Thoracic aorta (tissue), 2 donors: ENCODE data around the gene BDNF. TPM values are rescaled to one million over a fixed set of nuclear protein-coding genes. Genes with fewer than 3 reads are reported as not detected.

ENCODE experiments used
- ATAC-seq: fragments of 150-250 bp; one replicate; pipeline ENCODE4 v1.8.0; 2017; ENCODE audit warnings: low read depth; ENCODE audit not compliant: insufficient number of reproducible peaks, low FRiP score
- DNase-seq: peaks from one replicate; pipeline ENCODE4 v3.0.0-alpha.2; 2020; ENCODE audit warnings: low spot score
- H3K27ac ChIP-seq, 2 donors: fragments of 200-600 bp; sonication (generic); 1 replicate in 1 of 2; 2 replicates in 1 of 2; pipeline ENCODE4 v1.5.1; 2016; ENCODE audit warnings: mild to moderate bottlenecking in 2 of 2, moderate library complexity in 2 of 2
- H3K27me3 ChIP-seq: fragments of 200-600 bp; sonication (generic); replicated peaks from 2 replicates; pipeline ENCODE4 v1.6.0; 2016; ENCODE audit warnings: mild to moderate bottlenecking; ENCODE audit not compliant: insufficient read depth
- H3K36me3 ChIP-seq: fragments of 200-600 bp; sonication (generic); one replicate; pipeline ENCODE4 v1.5.1; 2016
- H3K4me1 ChIP-seq, 2 donors: fragments of 200-600 bp; sonication (generic); 1 replicate in 1 of 2; 2 replicates in 1 of 2; pipeline versions ENCODE4 v1.5.1 to v1.6.0; 2016; ENCODE audit warnings: low read depth in 2 of 2, mild to moderate bottlenecking in 1 of 2; ENCODE audit not compliant: control insufficient read depth in 1 of 2
- H3K4me3 ChIP-seq: fragments of 200-600 bp; sonication (generic); 2 replicates; pipeline ENCODE4 v1.5.1; 2016; ENCODE audit warnings: mild to moderate bottlenecking
- H3K9me3 ChIP-seq: fragments of 200-600 bp; sonication (generic); 2 replicates; pipeline ENCODE4 v1.5.1; 2016
- total RNA-seq, 2 donors: library from RNA; depleted of rRNA; stranded (reverse); fragments of >200 nt; gene quantifications; one replicate each; pipeline versions ENCODE4 v1.1.0 to v1.2.3, GENCODE V29; 2016
- TF ChIP-seq, protein P1 (sequence below): fragments of 200-600 bp; sonication (generic); IDR thresholded peaks from one replicate; pipeline ENCODE4 v1.5.1; 2019; ENCODE audit warnings: antibody characterized with exemption

Gene BDNF
- total RNA-seq, 2 donors from 2014 or later = 0.42 to 4.7 TPM

DNA sequence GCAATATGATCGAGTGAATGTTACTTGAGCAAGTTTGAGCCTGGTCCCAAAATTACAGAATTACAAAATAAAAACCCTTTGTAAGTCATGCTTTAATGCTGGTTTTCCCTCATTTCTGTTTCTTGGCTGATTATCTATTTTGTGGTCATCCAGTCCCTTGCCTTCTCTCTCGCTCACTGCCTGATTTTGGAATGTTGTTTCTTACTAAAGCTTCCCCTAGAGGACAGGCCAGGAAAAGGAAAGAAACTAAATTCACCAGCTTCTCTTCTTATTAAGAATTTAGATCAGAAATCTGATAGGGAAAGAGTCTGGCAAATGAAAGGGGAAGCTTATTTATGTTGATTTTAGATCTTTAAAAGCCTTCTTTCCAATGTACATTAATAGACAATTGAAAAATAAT lies 16.6 kb upstream of the BDNF start:
- Histone ChIP-seq H3K36me3 (no peaks in the 10 kb centered on the region), H3K9me3 (no peaks in the 10 kb centered on the region), H3K27me3 (peaks cover 8% of the 10 kb centered on the region), H3K4me3 (no peak overlapping the region), H3K27ac (no peak overlapping the region), H3K4me1 (peaks cover 4 to 7% of the 10 kb centered on the region in 2 donors)
- ATAC-seq (no peak), DNase-seq (no peak)
- TF ChIP-seq, protein P1, sequence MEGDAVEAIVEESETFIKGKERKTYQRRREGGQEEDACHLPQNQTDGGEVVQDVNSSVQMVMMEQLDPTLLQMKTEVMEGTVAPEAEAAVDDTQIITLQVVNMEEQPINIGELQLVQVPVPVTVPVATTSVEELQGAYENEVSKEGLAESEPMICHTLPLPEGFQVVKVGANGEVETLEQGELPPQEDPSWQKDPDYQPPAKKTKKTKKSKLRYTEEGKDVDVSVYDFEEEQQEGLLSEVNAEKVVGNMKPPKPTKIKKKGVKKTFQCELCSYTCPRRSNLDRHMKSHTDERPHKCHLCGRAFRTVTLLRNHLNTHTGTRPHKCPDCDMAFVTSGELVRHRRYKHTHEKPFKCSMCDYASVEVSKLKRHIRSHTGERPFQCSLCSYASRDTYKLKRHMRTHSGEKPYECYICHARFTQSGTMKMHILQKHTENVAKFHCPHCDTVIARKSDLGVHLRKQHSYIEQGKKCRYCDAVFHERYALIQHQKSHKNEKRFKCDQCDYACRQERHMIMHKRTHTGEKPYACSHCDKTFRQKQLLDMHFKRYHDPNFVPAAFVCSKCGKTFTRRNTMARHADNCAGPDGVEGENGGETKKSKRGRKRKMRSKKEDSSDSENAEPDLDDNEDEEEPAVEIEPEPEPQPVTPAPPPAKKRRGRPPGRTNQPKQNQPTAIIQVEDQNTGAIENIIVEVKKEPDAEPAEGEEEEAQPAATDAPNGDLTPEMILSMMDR = no peak

DNA sequence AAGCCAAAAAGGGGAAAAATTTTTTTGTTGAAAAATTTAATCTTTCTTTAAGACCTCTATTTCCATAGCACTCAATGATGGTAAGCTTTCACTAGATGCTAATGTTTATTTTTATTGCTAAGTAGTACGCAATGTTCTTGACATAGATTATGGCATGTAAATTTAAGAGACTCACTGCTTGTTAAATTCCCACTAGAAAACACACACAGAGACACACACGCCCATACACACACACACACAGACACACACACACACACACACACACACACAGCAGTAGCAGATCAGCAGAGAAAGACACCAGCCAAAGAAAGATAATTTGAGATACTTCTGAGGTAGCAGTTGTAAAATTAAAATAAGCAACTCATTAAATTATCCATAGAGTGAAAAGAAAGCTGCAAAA lies 16.0 kb upstream of the BDNF start:
- Histone ChIP-seq H3K27ac (no peak overlapping the region), H3K9me3 (no peaks in the 10 kb centered on the region), H3K27me3 (peaks cover 2% of the 10 kb centered on the region), H3K36me3 (no peaks in the 10 kb centered on the region), H3K4me3 (no peak overlapping the region), H3K4me1 (peaks cover 2 to 5% of the 10 kb centered on the region in 2 donors)
- TF ChIP-seq, protein P1 = no peak
- ATAC-seq (no peak), DNase-seq (no peak)

DNA sequence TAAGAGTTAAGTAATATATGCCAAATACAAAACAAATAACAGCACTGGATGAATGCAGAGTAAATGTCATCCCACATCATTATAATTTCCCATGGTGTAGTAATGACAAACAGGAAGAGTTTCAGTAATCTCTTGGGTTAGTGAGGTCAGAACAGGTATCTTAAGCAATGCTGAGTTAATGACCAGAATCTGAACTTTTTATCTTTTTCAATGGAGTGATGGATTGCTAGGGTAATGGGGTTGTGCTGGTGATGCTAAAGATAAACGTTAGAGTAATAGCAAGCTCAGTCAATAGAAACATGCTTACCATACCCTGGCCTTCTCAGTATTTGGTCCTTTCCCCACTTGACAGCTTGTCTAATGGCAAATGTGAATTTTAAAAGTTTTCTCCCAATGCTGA lies 11.5 kb upstream of the BDNF start:
- ATAC-seq (no peak), DNase-seq (no peak)
- Histone ChIP-seq H3K36me3 (no peaks in the 10 kb centered on the region), H3K27ac (no peak overlapping the region), H3K27me3 (no peaks in the 10 kb centered on the region), H3K4me3 (no peak overlapping the region), H3K4me1 (no peaks in the 10 kb centered on the region), H3K9me3 (no peaks in the 10 kb centered on the region)
- TF ChIP-seq, protein P1 = no peak

DNA sequence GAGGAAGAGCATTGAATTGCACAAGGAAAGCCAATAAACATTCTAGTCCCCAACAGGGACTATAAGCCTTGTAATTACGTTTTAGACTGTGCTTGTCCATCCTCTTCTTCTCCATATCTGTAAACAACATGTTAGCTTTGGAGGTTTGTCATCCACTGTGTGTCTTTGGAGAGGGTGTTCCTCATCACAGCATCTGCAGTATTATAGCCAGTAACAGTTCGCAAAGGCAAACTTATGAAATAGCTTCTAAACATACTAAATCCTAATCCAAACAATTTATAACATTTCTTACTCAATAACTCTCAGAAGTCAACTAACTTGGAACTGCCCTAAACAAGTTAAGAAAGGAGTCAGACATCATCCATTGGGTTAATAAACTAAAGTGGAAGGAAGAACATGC lies 10.3 kb upstream of the BDNF start:
- Histone ChIP-seq H3K9me3 (no peaks in the 10 kb centered on the region), H3K27me3 (no peaks in the 10 kb centered on the region), H3K4me3 (no peak overlapping the region), H3K27ac (no peak overlapping the region), H3K36me3 (no peaks in the 10 kb centered on the region), H3K4me1 (no peaks in the 10 kb centered on the region)
- ATAC-seq (no peak), DNase-seq (no peak)
- TF ChIP-seq, protein P1 = no peak

DNA sequence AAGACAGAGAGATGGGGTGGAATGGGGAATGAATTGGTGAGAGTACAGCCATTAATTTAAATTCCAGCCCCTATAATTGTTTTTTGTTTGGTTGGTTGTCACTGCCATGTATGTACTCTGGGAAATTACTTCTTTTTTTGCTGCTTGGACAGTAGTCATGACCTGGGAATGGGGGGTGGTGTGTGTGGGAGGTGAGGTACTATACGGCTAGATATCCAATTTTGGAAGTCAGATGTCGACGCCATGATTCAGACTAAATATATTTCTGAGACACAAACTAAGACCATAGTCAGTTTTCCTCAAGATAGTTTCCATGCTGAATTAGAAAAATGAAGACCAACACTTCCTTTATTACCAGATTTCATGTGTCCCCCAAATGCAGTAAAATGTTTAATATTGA lies 7.4 kb upstream of the BDNF start:
- no peak overlapping the region for H3K27ac ChIP-seq
- H3K9me3 ChIP-seq = no peaks in the 10 kb centered on the region
- no peaks in the 10 kb centered on the region for H3K4me1 ChIP-seq
- H3K4me3 ChIP-seq = no peak overlapping the region
- ATAC-seq (no peak), DNase-seq (no peak)
- no peaks in the 10 kb centered on the region for H3K27me3 ChIP-seq
- TF ChIP-seq, protein P1 = no peak
- no peaks in the 10 kb centered on the region for H3K36me3 ChIP-seq
